Measurements from ENCODE around the gene STK39. TPM values are rescaled to one million over a fixed set of nuclear protein-coding genes. Genes with fewer than 3 reads are reported as not detected.

STK39 gene
- total and polyA plus RNA-seq, 2 donors from 2014 or later = 15.9 to 27.1 TPM

GRCh38 chr2:167937403-167937802 lies 310.0 kb downstream of the STK39 start:
- Histone ChIP-seq H3K4me3 (ENCODE audit: low read length in 3 of 3) (no peak overlapping the region), H3K9ac (ENCODE audit: low read length in 3 of 3) (no peak overlapping the region), H3K9me3 (ENCODE audit: control insufficient read depth in 2 of 3, insufficient read depth in 1 of 3, low read length in 3 of 3) (no peaks in the 10 kb centered on the region), H3K36me3 (ENCODE audit: control insufficient read depth in 2 of 3, insufficient read depth in 3 of 3, low read length in 3 of 3) (no peaks in the 10 kb centered on the region), H3K27ac (ENCODE audit: low read depth in 2 of 2, low read length in 2 of 2) (no peak overlapping the region), H3K4me1 (ENCODE audit: control insufficient read depth in 2 of 3, insufficient read depth in 2 of 3, low read depth in 1 of 3, low read length in 3 of 3) (no peaks in the 10 kb centered on the region), H3K27me3 (ENCODE audit: control insufficient read depth, insufficient read depth, low read length) (no peaks in the 10 kb centered on the region)
- DNase-seq (no peak), FAIRE-seq (no peak)
- TF ChIP-seq, protein P1, sequence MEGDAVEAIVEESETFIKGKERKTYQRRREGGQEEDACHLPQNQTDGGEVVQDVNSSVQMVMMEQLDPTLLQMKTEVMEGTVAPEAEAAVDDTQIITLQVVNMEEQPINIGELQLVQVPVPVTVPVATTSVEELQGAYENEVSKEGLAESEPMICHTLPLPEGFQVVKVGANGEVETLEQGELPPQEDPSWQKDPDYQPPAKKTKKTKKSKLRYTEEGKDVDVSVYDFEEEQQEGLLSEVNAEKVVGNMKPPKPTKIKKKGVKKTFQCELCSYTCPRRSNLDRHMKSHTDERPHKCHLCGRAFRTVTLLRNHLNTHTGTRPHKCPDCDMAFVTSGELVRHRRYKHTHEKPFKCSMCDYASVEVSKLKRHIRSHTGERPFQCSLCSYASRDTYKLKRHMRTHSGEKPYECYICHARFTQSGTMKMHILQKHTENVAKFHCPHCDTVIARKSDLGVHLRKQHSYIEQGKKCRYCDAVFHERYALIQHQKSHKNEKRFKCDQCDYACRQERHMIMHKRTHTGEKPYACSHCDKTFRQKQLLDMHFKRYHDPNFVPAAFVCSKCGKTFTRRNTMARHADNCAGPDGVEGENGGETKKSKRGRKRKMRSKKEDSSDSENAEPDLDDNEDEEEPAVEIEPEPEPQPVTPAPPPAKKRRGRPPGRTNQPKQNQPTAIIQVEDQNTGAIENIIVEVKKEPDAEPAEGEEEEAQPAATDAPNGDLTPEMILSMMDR (IDR thresholded peaks at IDR 0.05; ENCODE audit: borderline replicate concordance, extremely low read depth, insufficient read depth) = no peak
- intact Hi-C loops (cut with DNase I) = no loop called here

- no peak for FAIRE-seq
- Histone ChIP-seq H3K27me3 (ENCODE audit: control insufficient read depth, insufficient read depth, low read length) (no peaks in the 10 kb centered on the region), H3K4me1 (ENCODE audit: control insufficient read depth in 2 of 3, insufficient read depth in 2 of 3, low read depth in 1 of 3, low read length in 3 of 3) (no peaks in the 10 kb centered on the region), H3K4me3 (ENCODE audit: low read length in 3 of 3) (no peak overlapping the region), H3K9ac (ENCODE audit: low read length in 3 of 3) (no peak overlapping the region), H3K27ac (ENCODE audit: low read depth in 2 of 2, low read length in 2 of 2) (no peak overlapping the region), H3K9me3 (ENCODE audit: control insufficient read depth in 2 of 3, insufficient read depth in 1 of 3, low read length in 3 of 3) (no peaks in the 10 kb centered on the region), H3K36me3 (ENCODE audit: control insufficient read depth in 2 of 3, insufficient read depth in 3 of 3, low read length in 3 of 3) (no peaks in the 10 kb centered on the region)
- intact Hi-C loops (cut with DNase I) = no loop called here
- DNase-seq = peak in 2 of 5 donors; percentile 54 to 63
- TF ChIP-seq, protein P1 (IDR thresholded peaks at IDR 0.05; ENCODE audit: borderline replicate concordance, extremely low read depth, insufficient read depth) = no peak
These were observed 311.6 kb downstream of the STK39 start for GRCh38 chr2:167935803-167936110.

- no peaks in the 10 kb centered on the region for H3K36me3 ChIP-seq (ENCODE audit: control insufficient read depth in 2 of 3, insufficient read depth in 3 of 3, low read length in 3 of 3)
- intact Hi-C loops (cut with DNase I) = no loop called here
- no peak overlapping the region for H3K9ac ChIP-seq (ENCODE audit: low read length in 3 of 3)
- no peaks in the 10 kb centered on the region for H3K9me3 ChIP-seq (ENCODE audit: control insufficient read depth in 2 of 3, insufficient read depth in 1 of 3, low read length in 3 of 3)
- DNase-seq (no peak), FAIRE-seq (no peak)
- no peak overlapping the region for H3K4me3 ChIP-seq (ENCODE audit: low read length in 3 of 3)
- H3K27ac ChIP-seq (ENCODE audit: low read depth in 2 of 2, low read length in 2 of 2) = no peak overlapping the region
- TF ChIP-seq, protein P1 (IDR thresholded peaks at IDR 0.05; ENCODE audit: borderline replicate concordance, extremely low read depth, insufficient read depth) = no peak
- H3K27me3 ChIP-seq (ENCODE audit: control insufficient read depth, insufficient read depth, low read length) = no peaks in the 10 kb centered on the region
- H3K4me1 ChIP-seq (ENCODE audit: control insufficient read depth in 2 of 3, insufficient read depth in 2 of 3, low read depth in 1 of 3, low read length in 3 of 3) = no peaks in the 10 kb centered on the region
These were observed 314.1 kb downstream of the STK39 start for GRCh38 chr2:167933097-167933814.

Measured in kidney (tissue), 14 donors.